ENCODE data around the gene SRP54.
"Not testable (repeated sequence)": the region's sequence is repeated elsewhere in the genome, so short reads cannot be mapped to it uniquely, and the experiment has no call there.

SRP54 gene

GRCh38 chr14:35046751-35047536, 64.2 kb downstream of the SRP54 start:
- DNase-seq (ENCODE audit: low read depth in 2 of 2) = no peak

- DNase-seq (ENCODE audit: low read depth in 2 of 2) = no peak
Observed at GRCh38 chr14:35047976-35048513, 65.3 kb downstream of the SRP54 start.

- no peak for DNase-seq (ENCODE audit: low read depth in 2 of 2)
Observed at GRCh38 chr14:35050652-35051051, 67.9 kb downstream of the SRP54 start.

GRCh38 chr14:35051796-35052195, 69.0 kb downstream of the SRP54 start:
- no peak for DNase-seq (ENCODE audit: low read depth in 2 of 2)

- DNase-seq (ENCODE audit: low read depth in 2 of 2) = no peak
Observed at GRCh38 chr14:35052637-35053036, 69.8 kb downstream of the SRP54 start.

- not testable (repeated sequence) for DNase-seq (ENCODE audit: low read depth in 2 of 2)
Observed at GRCh38 chr14:35061113-35061791, 78.5 kb downstream of the SRP54 start.

GRCh38 chr14:35065731-35066130, 82.9 kb downstream of the SRP54 start:
- not testable (repeated sequence) for DNase-seq (ENCODE audit: low read depth in 2 of 2)

GRCh38 chr14:35068238-35069012, 85.6 kb downstream of the SRP54 start:
- no peak for DNase-seq (ENCODE audit: low read depth in 2 of 2)

GRCh38 chr14:35072226-35072625, 89.4 kb downstream of the SRP54 start:
- no peak for DNase-seq (ENCODE audit: low read depth in 2 of 2)

GRCh38 chr14:35073486-35073885, 90.7 kb downstream of the SRP54 start:
- DNase-seq (ENCODE audit: low read depth in 2 of 2) = no peak

- no peak for DNase-seq (ENCODE audit: low read depth in 2 of 2)
Observed at GRCh38 chr14:35078082-35078481, 95.3 kb downstream of the SRP54 start.
